ENCODE measurements around the gene ETHE1.

GRCh38 chr19:43532962-43533545, 6.1 kb upstream of the ETHE1 start, which contains the start of gene ZNF575:
- TF ChIP-seq CTCF (IDR thresholded peaks at IDR 0.05) (no peak), POLR2A (IDR thresholded peaks at IDR 0.05) (peak in 1 of 4 donors; percentile 37)
